HG02981 (cell line): ENCODE results near the gene RNF207.
A peak's percentile ranks its signal among the peaks of the same experiment; 100 is the strongest.

ENCODE experiments used
- ATAC-seq: cut with Tn5 transposase; IDR thresholded peaks from one replicate; pipeline ENCODE4 v1.9.1; 2021; ENCODE audit warnings: mild to moderate bottlenecking, moderate library complexity; ENCODE audit not compliant: unreplicated experiment

RNF207 gene

GRCh38 chr1:6224718-6225117, 18.8 kb downstream of the RNF207 start:
- no peak for ATAC-seq

- ATAC-seq, result no peak
These were observed 19.7 kb downstream of the RNF207 start for GRCh38 chr1:6225651-6226050.

- no peak for ATAC-seq
These were observed 27.5 kb downstream of the RNF207 start for GRCh38 chr1:6233376-6233775.

DNA sequence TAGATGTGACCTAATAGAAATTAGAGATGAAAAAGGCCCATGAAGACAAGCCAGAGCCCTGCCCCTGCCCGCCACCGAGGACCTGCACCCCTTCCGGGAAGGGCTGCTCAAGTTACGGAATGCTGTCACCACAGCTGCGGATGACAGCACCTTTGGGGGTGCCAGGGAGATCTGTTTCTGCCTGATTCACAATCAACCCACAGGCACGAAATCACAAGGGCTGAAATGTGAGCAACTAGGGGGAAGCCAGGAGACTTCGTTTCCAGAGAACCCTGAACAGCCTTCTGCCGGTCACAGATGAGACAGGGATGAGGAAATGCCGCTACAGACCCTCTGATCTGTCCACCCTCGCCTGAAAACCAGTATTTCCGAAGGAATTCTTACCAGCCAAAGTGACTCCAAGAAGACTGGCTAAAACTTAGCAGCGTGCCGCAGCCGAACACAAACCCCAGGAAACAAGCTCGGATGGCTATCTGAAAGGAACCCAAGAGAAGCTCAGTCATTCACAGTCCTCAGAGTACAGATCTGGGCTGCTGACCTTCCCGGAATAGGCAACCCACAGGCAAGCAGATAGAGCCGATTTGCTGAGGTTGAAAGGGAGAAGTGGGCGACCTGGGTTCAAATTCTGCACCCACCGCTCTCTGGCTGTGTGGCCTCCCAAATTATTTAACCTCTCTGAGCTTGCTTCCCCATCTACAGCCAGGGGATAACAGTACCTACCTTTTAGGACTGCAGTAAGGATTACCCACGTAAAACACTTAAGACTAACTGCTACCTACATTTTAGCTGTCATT, 28.8 kb downstream of the RNF207 start:
- ATAC-seq, result no peak

DNA sequence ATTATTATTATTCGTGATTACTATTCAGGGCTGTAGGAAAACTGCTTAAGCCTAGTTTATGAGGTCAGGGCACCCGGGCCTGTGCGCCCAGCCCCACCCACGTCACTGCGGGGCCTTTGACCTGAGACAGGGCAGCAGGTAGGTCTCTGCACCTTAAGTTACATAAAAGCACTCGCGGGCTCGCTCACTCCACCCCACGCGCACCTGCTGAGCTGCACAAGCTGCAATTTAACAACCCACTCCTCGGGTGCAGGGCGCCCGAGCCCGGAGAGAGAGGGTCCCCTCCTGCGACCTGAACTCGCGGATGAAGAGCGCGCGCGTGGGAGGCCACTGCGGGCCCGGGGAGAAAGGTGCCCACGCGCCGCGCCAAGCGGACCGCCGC, 29.4 kb downstream of the RNF207 start:
- peak; percentile 8 for ATAC-seq

- ATAC-seq, result no peak
These were observed 31.2 kb downstream of the RNF207 start for GRCh38 chr1:6237093-6237492.

GRCh38 chr1:6239213-6239752, 33.4 kb downstream of the RNF207 start:
- no peak for ATAC-seq

- ATAC-seq, result no peak
These were observed 34.2 kb downstream of the RNF207 start for GRCh38 chr1:6239950-6240768.

DNA sequence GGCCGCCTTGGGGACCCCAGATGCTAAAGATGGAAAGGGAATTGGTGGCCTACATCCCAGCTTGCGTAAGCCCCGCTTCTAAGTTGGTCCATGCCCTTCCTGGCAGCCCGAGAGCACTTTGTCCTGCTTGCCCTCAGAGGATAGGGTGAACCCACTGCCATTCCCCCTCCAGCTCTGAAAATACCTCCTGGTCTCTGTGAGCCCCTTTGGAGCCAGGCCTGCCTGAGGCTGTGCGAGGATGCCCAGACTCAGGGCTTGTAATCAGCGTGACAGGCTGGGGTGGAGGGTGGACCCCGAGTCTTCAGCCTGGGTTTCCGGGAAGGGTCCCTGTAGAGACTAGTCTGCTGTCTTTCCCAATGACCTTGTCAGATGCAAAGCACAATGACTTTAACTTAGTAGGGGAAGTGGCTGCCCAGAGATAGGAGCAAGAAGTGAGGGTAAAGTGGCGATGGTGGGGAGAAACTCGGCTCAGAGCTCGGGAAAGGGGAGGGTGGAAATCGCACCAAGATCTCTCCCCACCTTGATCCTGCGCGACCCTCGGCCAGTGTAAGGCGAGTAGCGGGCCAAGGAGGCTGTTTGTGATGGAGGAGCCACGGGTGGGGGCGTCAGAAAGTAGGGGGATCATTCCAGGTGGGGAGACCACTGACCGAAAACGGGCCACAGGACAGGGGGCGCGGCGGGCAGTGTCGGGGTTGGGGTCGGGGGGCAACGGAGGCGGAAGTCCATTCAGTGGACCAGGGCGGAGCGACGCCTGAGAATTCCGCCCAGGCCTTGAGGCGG, 35.4 kb downstream of the RNF207 start:
- no peak for ATAC-seq

DNA sequence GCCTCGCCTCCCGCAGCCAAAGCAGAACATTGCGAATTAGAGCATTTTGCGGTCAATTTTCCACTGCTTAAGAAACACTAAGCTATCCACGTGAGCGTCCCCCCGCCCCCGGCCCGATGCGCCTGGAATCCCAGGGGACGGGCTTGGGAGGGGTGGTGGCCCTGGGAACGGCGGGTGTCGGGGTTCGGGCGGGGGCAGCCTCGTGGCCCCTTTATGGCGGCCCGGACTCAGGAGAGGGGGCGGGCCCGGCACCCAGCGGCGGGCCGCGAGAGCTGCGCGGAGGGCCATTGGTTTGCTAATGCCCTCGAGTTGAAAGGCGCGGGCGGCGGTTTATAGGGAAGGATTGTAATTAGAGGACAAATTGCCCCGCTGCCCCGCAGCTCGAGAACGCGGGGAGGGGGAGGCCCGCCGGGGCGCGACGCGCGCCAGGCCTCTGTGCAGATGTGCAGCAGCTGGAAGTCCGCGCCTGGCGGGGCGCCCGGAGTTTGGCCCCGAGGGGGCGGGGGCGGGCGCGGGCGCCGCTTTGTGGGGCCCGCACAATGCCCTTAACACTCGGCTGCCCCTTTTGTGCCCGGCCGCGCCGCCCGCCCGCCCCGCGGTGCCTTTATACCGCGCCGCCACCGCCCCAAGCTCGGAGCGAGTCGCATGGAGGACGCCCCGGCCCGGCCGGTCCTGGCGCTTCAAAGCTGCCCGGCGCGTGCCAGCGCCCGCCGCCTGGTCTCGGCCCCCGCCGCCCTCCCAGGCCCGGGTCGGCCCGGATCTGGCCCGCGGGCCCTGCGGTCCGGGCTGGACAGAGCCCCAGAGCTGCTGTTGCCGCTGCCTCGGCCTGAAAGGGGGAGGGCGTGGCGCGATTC, 36.2 kb downstream of the RNF207 start:
- ATAC-seq, result no peak

- no peak for ATAC-seq
These were observed 37.3 kb downstream of the RNF207 start for GRCh38 chr1:6243053-6243834.

DNA sequence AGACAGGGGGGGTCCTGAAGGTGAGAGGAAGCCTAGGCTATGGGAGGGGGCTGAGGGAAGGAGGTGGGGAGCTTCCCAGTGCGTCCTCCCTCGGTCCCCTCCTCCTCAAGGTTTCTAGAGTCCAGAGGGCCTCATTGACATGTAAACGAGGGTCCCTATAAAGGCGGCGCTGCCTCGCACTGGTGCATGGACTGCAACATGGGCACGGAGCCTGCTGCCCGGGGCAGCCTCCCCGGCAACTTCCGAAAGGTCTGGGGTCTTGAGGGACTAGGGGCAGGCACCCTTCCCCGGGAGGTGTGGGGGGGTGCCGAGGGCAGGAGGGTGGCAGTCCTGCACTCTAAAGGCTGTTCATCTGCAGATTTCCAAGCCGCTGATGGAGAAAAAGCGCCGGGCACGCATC, 38.1 kb downstream of the RNF207 start, which contains the start of gene HES3:
Gene HES3 (plus strand): TSS at position 187 of the 400 bp plus-strand sequence. CDS start 187 bp downstream, at position 374.
- ATAC-seq, result no peak

- no peak for ATAC-seq
These were observed 38.6 kb downstream of the RNF207 start for GRCh38 chr1:6244401-6245049.

GRCh38 chr1:6245086-6245868, 39.4 kb downstream of the RNF207 start:
- peak; percentile 48 for ATAC-seq

DNA sequence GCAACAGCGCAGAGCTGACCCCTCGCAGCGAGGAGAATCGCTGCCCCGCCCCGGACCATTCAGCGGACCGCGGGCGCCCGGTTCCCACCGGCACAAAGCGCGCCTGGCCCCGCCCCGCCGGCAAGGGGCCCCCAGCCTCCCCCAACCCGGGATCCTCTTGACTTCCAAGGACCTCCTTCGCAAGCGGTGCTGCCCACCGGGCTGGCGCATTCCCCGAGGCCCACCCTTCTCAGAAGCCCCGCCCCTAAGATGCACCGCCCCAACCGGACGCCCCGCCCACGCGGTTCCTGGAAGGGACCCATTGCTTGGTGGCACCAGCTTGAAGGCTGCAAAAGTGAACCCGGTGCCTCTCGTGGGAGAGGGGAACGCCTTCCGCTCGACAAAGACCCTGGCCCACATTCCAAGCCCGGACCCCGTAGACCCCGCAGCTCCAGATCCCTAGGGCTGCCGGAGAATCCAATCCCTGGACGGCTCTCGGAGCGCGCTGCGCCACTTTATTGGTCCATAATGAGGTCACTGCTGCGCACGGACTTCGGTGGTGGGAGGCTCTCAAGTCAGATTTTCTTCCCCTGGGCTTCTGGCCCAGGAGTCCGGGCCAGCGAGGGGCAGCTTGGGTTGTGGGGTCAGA, 40.1 kb downstream of the RNF207 start:
- no peak for ATAC-seq

DNA sequence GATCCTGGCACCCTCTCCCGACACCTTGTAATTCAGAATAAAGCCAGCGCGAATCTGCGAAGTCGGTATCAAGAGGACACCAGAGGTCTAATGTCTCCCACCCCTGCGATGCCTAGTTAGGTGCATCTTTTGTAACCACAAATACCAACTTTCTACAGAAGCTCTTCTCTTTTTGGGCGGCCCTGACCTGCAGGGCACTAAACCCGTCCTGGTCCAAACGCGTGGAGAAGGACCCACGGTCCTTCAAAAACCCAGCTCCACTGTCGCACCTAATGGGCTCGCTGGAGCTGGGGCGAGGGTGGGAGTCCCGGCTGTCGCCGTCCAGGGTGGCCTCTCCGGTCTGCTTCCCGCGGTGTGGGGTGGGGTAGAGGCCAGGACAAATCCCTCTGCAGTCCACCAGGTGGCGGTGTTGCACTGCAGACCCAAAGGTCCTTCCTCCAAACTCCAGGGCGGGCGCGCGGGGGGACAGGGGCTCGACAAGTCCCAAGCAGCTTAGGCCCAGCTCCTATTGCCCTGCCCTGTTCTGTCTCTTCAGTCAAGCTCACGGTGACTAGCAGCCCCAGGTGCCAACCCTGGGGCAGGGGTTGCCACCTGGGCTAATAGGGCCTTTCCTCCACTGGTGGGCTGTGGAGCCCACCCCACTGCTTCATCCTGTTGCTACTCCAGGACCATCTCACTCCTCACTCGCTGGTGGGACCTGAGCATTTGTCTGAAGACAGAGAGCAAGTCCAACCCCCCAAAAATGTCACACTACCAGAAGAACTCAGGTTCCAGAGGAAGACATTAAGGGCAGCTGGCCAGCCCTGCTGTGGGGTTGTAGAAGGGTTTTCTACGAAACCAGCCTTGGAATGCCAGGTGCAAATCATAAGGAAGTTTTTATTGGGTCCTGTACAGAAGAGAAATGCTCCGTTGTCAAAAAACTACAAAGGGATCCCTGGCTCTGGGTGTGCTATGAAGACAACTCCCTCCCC, 40.9 kb downstream of the RNF207 start:
- no peak for ATAC-seq
